ENCODE results near the gene STARD3. TPM values are rescaled to one million over a fixed set of nuclear protein-coding genes. Genes with fewer than 3 reads are reported as not detected.

The STARD3 gene
- total and polyA plus RNA-seq, 9 of the 15 experiments (the other 6 are each of a cell fraction or from before 2014, with no cell fraction given) = 0.63 to 87.0 (median 46.0) TPM

DNA sequence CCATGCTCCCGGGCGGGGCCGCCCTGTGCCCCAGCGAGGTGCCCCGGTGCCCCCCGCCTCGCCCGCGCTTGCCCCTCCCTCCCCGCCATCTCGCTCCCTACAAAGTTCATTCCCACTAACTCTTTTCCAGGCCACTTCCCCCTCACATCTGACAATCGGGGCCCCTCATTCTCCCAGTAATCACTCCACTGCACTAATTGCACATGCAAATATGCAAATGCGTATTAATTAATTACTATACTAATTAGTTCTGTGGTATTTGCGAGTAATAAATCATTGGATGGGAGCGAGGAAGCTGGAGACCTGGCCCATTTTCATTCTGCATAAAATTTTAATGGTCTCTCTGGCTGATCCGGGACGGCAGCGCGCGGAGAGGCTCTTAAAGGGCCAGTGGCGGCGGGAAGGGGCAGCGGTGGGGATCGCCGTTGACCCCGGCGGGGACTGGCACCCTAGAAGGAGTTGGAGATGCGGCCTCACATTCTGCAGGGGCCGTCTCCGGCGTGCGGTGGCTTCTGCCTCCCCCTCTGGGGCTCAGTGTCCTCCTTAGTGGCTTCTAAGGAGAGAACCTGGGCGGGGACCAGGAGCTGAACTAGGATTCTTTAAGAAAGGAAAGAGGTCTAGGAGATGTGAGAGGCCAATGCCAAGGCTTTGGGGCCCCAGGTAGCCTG is 18.6 kb upstream of the STARD3 start:
- H3K9me3 ChIP-seq (replicated peaks; ENCODE audit: control insufficient read depth, insufficient read depth, low read depth, low read length) = no peaks in the 10 kb centered on the region
- CTCF ChIA-PET (ENCODE audit: low intra/inter-chr PET ratio) = interaction anchor here (0.8 kb wide), 1 partner anchor 53 kb away, joined by 3 read pairs; no protein-coding TSS in a partner anchor
- H3K79me2 ChIP-seq (ENCODE audit: control insufficient read depth, insufficient read depth, low read length) = no peaks in the 10 kb centered on the region
- no peaks in the 10 kb centered on the region for H4K20me1 ChIP-seq (replicated peaks; ENCODE audit: control insufficient read depth, insufficient read depth, low read length)
- intact Hi-C loops (cut with micrococcal nuclease) = loop anchor here (5.0 kb wide), 1 partner anchor 411 kb away; no protein-coding TSS in a partner anchor
- peak overlapping the region; percentile 44 for H3K4me3 ChIP-seq
- peaks cover 3 to 26% of the 10 kb centered on the region in 2 experiments; a peak in 3 of 5 replicates for H3K4me1 ChIP-seq (replicated peaks in 1 of 2; ENCODE audit: control insufficient read depth in 2 of 2, insufficient read depth in 2 of 2, low read length in 2 of 2)
- H3K27me3 ChIP-seq (ENCODE audit: control insufficient read depth in 2 of 2, insufficient read depth in 2 of 2, low read length in 2 of 2) = peaks cover 6 to 41% of the 10 kb centered on the region in 2 experiments; a peak in 2 of 5 replicates
- H3K9me1 ChIP-seq (ENCODE audit: control insufficient read depth, insufficient read depth, low read length) = no peaks in the 10 kb centered on the region
- in situ Hi-C loops (cut with MboI) = no loop called here
- H3K27ac ChIP-seq (ENCODE audit: extremely low read depth, low read depth, low read length) = no peak overlapping the region
- FAIRE-seq (no peak), ATAC-seq (no peak), DNase-seq (ENCODE audit: extremely low read depth in 1 of 4, low spot score in 3 of 4) (peak in 1 of 4 experiments; percentile 24)
- H3K36me3 ChIP-seq (ENCODE audit: control insufficient read depth, insufficient read depth, low read length) = no peaks in the 10 kb centered on the region
- WGBS (ENCODE audit: insufficient coverage, low coverage, missing lambda C conversion rate) = 2% methylated on average over 23 of the region's 33 CpGs
- peak overlapping the region in 1 of 2 experiments; percentile 70; a peak in 2 of 4 replicates for H3K9ac ChIP-seq (ENCODE audit: insufficient read depth in 1 of 2, low read depth in 2 of 2, low read length in 2 of 2)
- H2AFZ ChIP-seq (ENCODE audit: low read depth, low read length) = peak overlapping the region; percentile 49
- H3K4me2 ChIP-seq (ENCODE audit: insufficient read depth, low read length) = peak overlapping the region; percentile 50
- no TSS peak for BruUV-seq (replicated peaks)
- POLR2A ChIA-PET = interaction anchor here (0.5 to 1.6 kb wide), 4 partner anchors 47 to 540 kb away, joined by 3 to 7 read pairs (median 4); partner anchors contain the start of genes ERBB2 and TCAP
- TF ChIP-seq TEAD2 (tag; IDR thresholded peaks at IDR 0.05) (no peak), PRMT5 (CRISPR knock-in tag; IDR thresholded peaks at IDR 0.05) (no peak), HSF4 (CRISPR knock-in tag; IDR thresholded peaks at IDR 0.05; ENCODE audit: borderline replicate concordance) (no peak), ZNF766 (CRISPR knock-in tag; conservative IDR thresholded peaks at IDR 0.05) (0 out of 2 replicates have a peak, but pooled peaks have one; percentile 5), TRIM28 (IDR thresholded peaks at IDR 0.05) (no peak), MAZ (CRISPR knock-in tag; conservative IDR thresholded peaks at IDR 0.05 in 1 of 2, IDR thresholded peaks at IDR 0.05 in 1 of 2) (peak in 1 of 2 experiments; percentile 32; a peak in 1 of 4 replicates), ZNF431 (CRISPR knock-in tag; IDR thresholded peaks at IDR 0.05) (no peak), PURB (CRISPR knock-in tag; IDR thresholded peaks at IDR 0.05; ENCODE audit: low read depth) (no peak)
- TF ChIP-seq, protein P1, sequence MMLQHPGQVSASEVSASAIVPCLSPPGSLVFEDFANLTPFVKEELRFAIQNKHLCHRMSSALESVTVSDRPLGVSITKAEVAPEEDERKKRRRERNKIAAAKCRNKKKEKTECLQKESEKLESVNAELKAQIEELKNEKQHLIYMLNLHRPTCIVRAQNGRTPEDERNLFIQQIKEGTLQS (IDR thresholded peaks at IDR 0.05) = no peak
- TF ChIP-seq, protein P1 (CRISPR knock-in tag; conservative IDR thresholded peaks at IDR 0.05) = no peak
- TF ChIP-seq, protein P2, sequence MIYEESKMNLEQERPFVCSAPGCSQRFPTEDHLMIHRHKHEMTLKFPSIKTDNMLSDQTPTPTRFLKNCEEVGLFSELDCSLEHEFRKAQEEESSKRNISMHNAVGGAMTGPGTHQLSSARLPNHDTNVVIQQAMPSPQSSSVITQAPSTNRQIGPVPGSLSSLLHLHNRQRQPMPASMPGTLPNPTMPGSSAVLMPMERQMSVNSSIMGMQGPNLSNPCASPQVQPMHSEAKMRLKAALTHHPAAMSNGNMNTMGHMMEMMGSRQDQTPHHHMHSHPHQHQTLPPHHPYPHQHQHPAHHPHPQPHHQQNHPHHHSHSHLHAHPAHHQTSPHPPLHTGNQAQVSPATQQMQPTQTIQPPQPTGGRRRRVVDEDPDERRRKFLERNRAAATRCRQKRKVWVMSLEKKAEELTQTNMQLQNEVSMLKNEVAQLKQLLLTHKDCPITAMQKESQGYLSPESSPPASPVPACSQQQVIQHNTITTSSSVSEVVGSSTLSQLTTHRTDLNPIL (CRISPR knock-in tag; IDR thresholded peaks at IDR 0.05) = no peak
- TF ChIP-seq, protein P3, sequence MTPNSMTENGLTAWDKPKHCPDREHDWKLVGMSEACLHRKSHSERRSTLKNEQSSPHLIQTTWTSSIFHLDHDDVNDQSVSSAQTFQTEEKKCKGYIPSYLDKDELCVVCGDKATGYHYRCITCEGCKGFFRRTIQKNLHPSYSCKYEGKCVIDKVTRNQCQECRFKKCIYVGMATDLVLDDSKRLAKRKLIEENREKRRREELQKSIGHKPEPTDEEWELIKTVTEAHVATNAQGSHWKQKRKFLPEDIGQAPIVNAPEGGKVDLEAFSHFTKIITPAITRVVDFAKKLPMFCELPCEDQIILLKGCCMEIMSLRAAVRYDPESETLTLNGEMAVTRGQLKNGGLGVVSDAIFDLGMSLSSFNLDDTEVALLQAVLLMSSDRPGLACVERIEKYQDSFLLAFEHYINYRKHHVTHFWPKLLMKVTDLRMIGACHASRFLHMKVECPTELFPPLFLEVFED (CRISPR knock-in tag; conservative IDR thresholded peaks at IDR 0.05) = no peak
- TF ChIP-seq, protein P4, sequence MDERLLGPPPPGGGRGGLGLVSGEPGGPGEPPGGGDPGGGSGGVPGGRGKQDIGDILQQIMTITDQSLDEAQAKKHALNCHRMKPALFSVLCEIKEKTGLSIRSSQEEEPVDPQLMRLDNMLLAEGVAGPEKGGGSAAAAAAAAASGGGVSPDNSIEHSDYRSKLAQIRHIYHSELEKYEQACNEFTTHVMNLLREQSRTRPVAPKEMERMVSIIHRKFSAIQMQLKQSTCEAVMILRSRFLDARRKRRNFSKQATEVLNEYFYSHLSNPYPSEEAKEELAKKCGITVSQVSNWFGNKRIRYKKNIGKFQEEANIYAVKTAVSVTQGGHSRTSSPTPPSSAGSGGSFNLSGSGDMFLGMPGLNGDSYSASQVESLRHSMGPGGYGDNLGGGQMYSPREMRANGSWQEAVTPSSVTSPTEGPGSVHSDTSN (CRISPR knock-in tag; IDR thresholded peaks at IDR 0.05; ENCODE audit: low read depth) = no peak
- TF ChIP-seq, protein P4 (tag; conservative IDR thresholded peaks at IDR 0.05; ENCODE audit: low read depth) = 0 out of 2 replicates have a peak, but pooled peaks have one; percentile 9
